AG04450 (cell line): ENCODE results near the gene TULP4. TPM values are rescaled to one million over a fixed set of nuclear protein-coding genes. Genes with fewer than 3 reads are reported as not detected.

ENCODE experiments used
- CTCF ChIA-PET: fragments of 300-600, 350-600 bp; formaldehyde crosslinking; extraction: SDS; loops from one replicate; lab custom pipeline; 2022; ENCODE audit warnings: antibody characterized with exemption, inconsistent platforms; lab: Charles Lee
- POLR2A ChIA-PET: fragments of 350-600 bp; formaldehyde crosslinking; extraction: SDS; loops from one replicate; lab custom pipeline; 2021; ENCODE audit warnings: antibody characterized with exemption, inconsistent platforms; lab: Yijun Ruan, JAX
- DNase-seq: peaks from one replicate; pipeline ENCODE4 v3.0.0-alpha.2; 2011; ENCODE audit warnings: low read depth, low spot score
- H3K27ac ChIP-seq: one replicate; pipeline ENCODE4 v1.5.1; 2012; ENCODE audit warnings: low read depth, low read length, control low read depth
- H3K27me3 ChIP-seq: one replicate; pipeline ENCODE4 v1.6.0; 2012; ENCODE audit warnings: low read length; ENCODE audit not compliant: control insufficient read depth, insufficient read depth
- H3K4me3 ChIP-seq: 2 replicates; pipeline ENCODE4 v1.5.1; 2011; ENCODE audit warnings: mild to moderate bottlenecking, low read depth, low read length, control low read depth
- H3K9me3 ChIP-seq: 2 replicates; pipeline ENCODE4 v1.5.1; 2012; ENCODE audit warnings: low read length; ENCODE audit not compliant: control insufficient read depth, insufficient read depth
- CTCF ChIP-seq: IDR thresholded peaks from 2 replicates; pipeline ENCODE4 v1.5.1; 2011; ENCODE audit warnings: low read depth, low read length, control low read depth, inconsistent platforms
- polyA plus RNA-seq: library from polyadenylated mRNA; depleted of rRNA; stranded (reverse); fragments of >200 nt; gene quantifications from 2 replicates; pipeline ENCODE4 v1.2.3, GENCODE V29; 2011

The TULP4 gene
- polyA plus RNA-seq, 1 experiment, result 15.9 TPM

GRCh38 chr6:158311626-158312025, 639 bp upstream of the TULP4 start:
- H3K9me3 ChIP-seq, result peaks cover 4% of the 10 kb centered on the region
- no peak overlapping the region for H3K27ac ChIP-seq
- ChIA-PET POLR2A (no interaction called here), CTCF (no interaction called here)
- H3K4me3 ChIP-seq, result no peak overlapping the region
- no peak for TF ChIP-seq CTCF
- no peak for DNase-seq
- H3K27me3 ChIP-seq, result no peaks in the 10 kb centered on the region

- Histone ChIP-seq H3K27me3 (no peaks in the 10 kb centered on the region), H3K27ac (no peak overlapping the region), H3K4me3 (no peak overlapping the region), H3K9me3 (peaks cover 4% of the 10 kb centered on the region)
- DNase-seq, result no peak
- no peak for TF ChIP-seq CTCF
- ChIA-PET POLR2A (no interaction called here), CTCF (no interaction called here)
These were observed 570 bp downstream of the TULP4 start for GRCh38 chr6:158312672-158313397.

GRCh38 chr6:158313989-158314388, 1.7 kb downstream of the TULP4 start:
- H3K27ac ChIP-seq, result no peak overlapping the region
- no peak for TF ChIP-seq CTCF
- no peaks in the 10 kb centered on the region for H3K27me3 ChIP-seq
- no peak for DNase-seq
- peaks cover 4% of the 10 kb centered on the region for H3K9me3 ChIP-seq
- POLR2A ChIA-PET, result no interaction called here
- H3K4me3 ChIP-seq, result no peak overlapping the region
- CTCF ChIA-PET, result no interaction called here

- DNase-seq, result no peak
- no peak for TF ChIP-seq CTCF
- H3K9me3 ChIP-seq, result peaks cover 2% of the 10 kb centered on the region
- no peak overlapping the region for H3K4me3 ChIP-seq
- ChIA-PET POLR2A (no interaction called here), CTCF (no interaction called here)
- H3K27me3 ChIP-seq, result no peaks in the 10 kb centered on the region
- H3K27ac ChIP-seq, result no peak overlapping the region
These were observed 2.5 kb downstream of the TULP4 start for GRCh38 chr6:158314737-158315136.

GRCh38 chr6:158316022-158316421, 3.8 kb downstream of the TULP4 start:
- ChIA-PET CTCF (no interaction called here), POLR2A (no interaction called here)
- Histone ChIP-seq H3K27ac (no peak overlapping the region), H3K9me3 (peaks cover 2% of the 10 kb centered on the region; the same call in 1 of the 2 replicates), H3K4me3 (no peak overlapping the region), H3K27me3 (no peaks in the 10 kb centered on the region)
- TF ChIP-seq CTCF, result no peak
- no peak for DNase-seq
